Endothelial cell of umbilical vein (primary cell): ENCODE data around the gene DZIP1. TPM values are rescaled to one million over a fixed set of nuclear protein-coding genes. Genes with fewer than 3 reads are reported as not detected.

Experiments
- BruUV-seq: library from RNA; stranded (reverse); fragments of 400-500 nt; replicated peaks from 2 replicates; lab custom pipeline; 2021; lab: Mats Ljungman, UMichigan
- CTCF ChIA-PET: fragments of 300-600, 350-600 bp; sonication (Branson Sonifier 250); formaldehyde crosslinking; loops from one replicate; lab custom pipeline; 2021; ENCODE audit warnings: antibody characterized with exemption, inconsistent platforms; lab: Charles Lee
- POLR2A ChIA-PET: fragments of 300-600, 350-600 bp; sonication (Branson Sonifier 250); formaldehyde crosslinking; loops from one replicate; lab custom pipeline; 2021; ENCODE audit warnings: antibody characterized with exemption, inconsistent platforms; lab: Charles Lee
- DNase-seq: peaks from one replicate; pipeline ENCODE4 v3.0.0-alpha.2; 2011; ENCODE audit warnings: low read depth, low spot score
- FAIRE-seq: peaks from 2 replicates; lab custom pipeline; 2011; peaks lifted over from hg19 to GRCh38; lab: Jason Lieb, UNC
- H2AFZ ChIP-seq: 2 replicates; pipeline ENCODE4 v1.6.0; 2012; ENCODE audit warnings: low read depth, low read length, control low read depth, inconsistent platforms
- H3K27ac ChIP-seq: 2 replicates; pipeline ENCODE4 v1.5.1; 2011; ENCODE audit warnings: low read depth, mild to moderate bottlenecking, control low read depth, low read length, moderate library complexity; ENCODE audit not compliant: insufficient read depth
- H3K27me3 ChIP-seq, 2 experiments: 2 replicates each; pipeline versions ENCODE4 v1.6.0 to v1.6.1; 2011; ENCODE audit warnings: low read length in 2 of 2, mixed read lengths in 1 of 2; ENCODE audit not compliant: control insufficient read depth in 2 of 2, insufficient read depth in 2 of 2
- H3K36me3 ChIP-seq, 2 experiments: 2 replicates in 1 of 2; 3 replicates in 1 of 2; pipeline ENCODE4 v1.5.1; 2011; ENCODE audit warnings: low read length in 2 of 2, mild to moderate bottlenecking in 1 of 2, moderate library complexity in 1 of 2; ENCODE audit not compliant: control insufficient read depth in 2 of 2, insufficient read depth in 2 of 2; ENCODE audit errors: extremely low read depth in 1 of 2
- H3K4me1 ChIP-seq: 3 replicates; pipeline ENCODE4 v1.5.1; 2011; ENCODE audit warnings: mild to moderate bottlenecking, low read length; ENCODE audit not compliant: control insufficient read depth, insufficient read depth; ENCODE audit errors: extremely low read depth
- H3K4me2 ChIP-seq: 2 replicates; pipeline ENCODE4 v1.6.1; 2011; ENCODE audit warnings: low read length, control low read depth, mixed read lengths; ENCODE audit not compliant: insufficient read depth
- H3K4me3 ChIP-seq, 3 experiments: fragments of 200-600 bp in 1 of 3; sonication (generic), shearing (Covaris generic) in 1 of 3; replicated peaks in 1 of 3; 2 replicates each; pipeline ENCODE4 v1.5.1; 2011 to 2016; ENCODE audit warnings: control low read depth in 3 of 3, low read length in 3 of 3, mild to moderate bottlenecking in 2 of 3, inconsistent platforms in 1 of 3, low read depth in 1 of 3, moderate library complexity in 1 of 3; ENCODE audit not compliant: insufficient read depth in 1 of 3
- H3K79me2 ChIP-seq: 2 replicates; pipeline ENCODE4 v1.6.0; 2012; ENCODE audit warnings: low read length, inconsistent platforms; ENCODE audit not compliant: control insufficient read depth, insufficient read depth
- H3K9ac ChIP-seq: replicated peaks from 2 replicates; pipeline ENCODE3; 2011; ENCODE audit warnings: low read length, control low read depth; ENCODE audit not compliant: insufficient read depth; ENCODE audit errors: extremely low read depth
- H3K9me1 ChIP-seq: replicated peaks from 3 replicates; pipeline ENCODE4 v1.6.0; 2011; ENCODE audit warnings: mild to moderate bottlenecking, low read length; ENCODE audit not compliant: control insufficient read depth, insufficient read depth; ENCODE audit errors: extremely low read depth
- H3K9me3 ChIP-seq: replicated peaks from 2 replicates; pipeline ENCODE4 v1.5.1; 2012; ENCODE audit warnings: low read length, inconsistent platforms; ENCODE audit not compliant: control insufficient read depth, insufficient read depth
- H4K20me1 ChIP-seq: replicated peaks from 2 replicates; pipeline ENCODE3; 2011; ENCODE audit warnings: mild to moderate bottlenecking, low read length; ENCODE audit not compliant: control insufficient read depth, insufficient read depth; ENCODE audit errors: extremely low read depth
- CTCF ChIP-seq, 2 donors: IDR thresholded peaks; 1 replicate in 1 of 2; 2 replicates in 1 of 2; pipeline ENCODE4 v1.5.1; 2011; ENCODE audit warnings: low read length in 2 of 2, mild to moderate bottlenecking in 2 of 2, moderate library complexity in 2 of 2, control low read depth in 1 of 2, inconsistent platforms in 1 of 2, low read depth in 1 of 2; ENCODE audit not compliant: insufficient read depth in 1 of 2; ENCODE audit errors: extremely low read depth in 1 of 2
- JUN ChIP-seq: IDR thresholded peaks from 2 replicates; pipeline ENCODE4 v1.6.1; 2011; ENCODE audit warnings: borderline replicate concordance, low read depth; ENCODE audit not compliant: insufficient read length, insufficient read depth
- MAX ChIP-seq: IDR thresholded peaks from 2 replicates; pipeline ENCODE4 v1.6.1; 2011; ENCODE audit not compliant: insufficient read depth, insufficient read length
- MYC ChIP-seq: IDR thresholded peaks from one replicate; pipeline ENCODE4 v1.6.1; 2011; ENCODE audit warnings: mild to moderate bottlenecking, low read depth, low read length
- POLR2AphosphoS5 ChIP-seq: IDR thresholded peaks from 2 replicates; pipeline ENCODE4 v1.6.1; 2012; ENCODE audit warnings: low read depth, mild to moderate bottlenecking, control low read depth, low read length, moderate library complexity; ENCODE audit not compliant: insufficient read depth
- dilution Hi-C: fragments of 300-500 bp; cut with MboI; formaldehyde crosslinking; loops from one replicate; pipeline ENCODE4 v1.15.0; 2019; ENCODE audit warnings: low sequenced_read_pairs; ENCODE audit not compliant: extremely low pct_ligation_motif_present
- intact Hi-C: fragments of 100-400 bp; cut with micrococcal nuclease; formaldehyde crosslinking; loops from one replicate; pipeline ENCODE4 v1.10.0; 2022
- polyA plus RNA-seq, 4 experiments: library from polyadenylated mRNA; depleted of rRNA in 3 of 4; stranded (reverse) in 3 of 4; unstranded in 1 of 4; fragments of >200 nt; gene quantifications; 2 replicates each; pipeline versions ENCODE4 v1.2.1 to v1.2.3, GENCODE V29; 2011 to 2012; ENCODE audit warnings: missing spikeins in 1 of 4
- total RNA-seq: library from RNA; stranded (reverse); gene quantifications from 2 replicates; pipeline ENCODE4 v1.2.3, GENCODE V29; 2021

The DZIP1 gene
- total and polyA plus RNA-seq, 2 donors (not counting 3 experiments of a cell fraction or from before 2014, with no cell fraction given) = 8.6 to 32.1 TPM

- dilution Hi-C loops = no loop called here
- H3K79me2 ChIP-seq = peaks cover 55% of the 10 kb centered on the region
- peak overlapping the region; percentile 58 for H3K4me2 ChIP-seq
- no peak for FAIRE-seq
- H3K4me1 ChIP-seq = peaks cover 23% of the 10 kb centered on the region
- intact Hi-C loops = loop anchor here (2.0 kb wide), 1 partner anchor 968 kb away; no protein-coding TSS in a partner anchor
- peak overlapping the region in 1 of 3 experiments; percentile 88 for H3K4me3 ChIP-seq
- TF ChIP-seq MYC (no peak), MAX (no peak), POLR2AphosphoS5 (no peak), JUN (no peak), CTCF (IDR thresholded peaks at IDR 0.05; ENCODE audit: extremely low read depth in 1 of 2, insufficient read depth in 1 of 2, low read depth in 1 of 2, low read length in 2 of 2) (no peak)
- CTCF ChIA-PET = no interaction called here
- POLR2A ChIA-PET = no interaction called here
- no peaks in the 10 kb centered on the region for H3K9me3 ChIP-seq
- no peak overlapping the region for H2AFZ ChIP-seq
- no peak overlapping the region for H3K9ac ChIP-seq
- no peaks in the 10 kb centered on the region for H3K27me3 ChIP-seq
- no peaks in the 10 kb centered on the region for H3K9me1 ChIP-seq
- H4K20me1 ChIP-seq = peaks cover 2% of the 10 kb centered on the region
- peak; percentile 9 for DNase-seq
- no peaks in the 10 kb centered on the region for H3K36me3 ChIP-seq
- no peak overlapping the region for H3K27ac ChIP-seq
- no TSS peak for BruUV-seq
Measured at GRCh38 chr13:95678967-95679366, 34.5 kb upstream of the DZIP1 start.
